Bronchus fibroblast of lung (primary cell): ENCODE measurements around the gene ZNF641. TPM values are rescaled to one million over a fixed set of nuclear protein-coding genes. Genes with fewer than 3 reads are reported as not detected.

ENCODE experiments used
- total RNA-seq: library from RNA; depleted of rRNA; stranded (reverse); fragments of >200 nt; gene quantifications from 2 replicates; pipeline ENCODE4 v1.2.3, GENCODE V29; 2015

Gene ZNF641
- 2.0 and 3.3 TPM in 2 replicates for total RNA-seq

DNA sequence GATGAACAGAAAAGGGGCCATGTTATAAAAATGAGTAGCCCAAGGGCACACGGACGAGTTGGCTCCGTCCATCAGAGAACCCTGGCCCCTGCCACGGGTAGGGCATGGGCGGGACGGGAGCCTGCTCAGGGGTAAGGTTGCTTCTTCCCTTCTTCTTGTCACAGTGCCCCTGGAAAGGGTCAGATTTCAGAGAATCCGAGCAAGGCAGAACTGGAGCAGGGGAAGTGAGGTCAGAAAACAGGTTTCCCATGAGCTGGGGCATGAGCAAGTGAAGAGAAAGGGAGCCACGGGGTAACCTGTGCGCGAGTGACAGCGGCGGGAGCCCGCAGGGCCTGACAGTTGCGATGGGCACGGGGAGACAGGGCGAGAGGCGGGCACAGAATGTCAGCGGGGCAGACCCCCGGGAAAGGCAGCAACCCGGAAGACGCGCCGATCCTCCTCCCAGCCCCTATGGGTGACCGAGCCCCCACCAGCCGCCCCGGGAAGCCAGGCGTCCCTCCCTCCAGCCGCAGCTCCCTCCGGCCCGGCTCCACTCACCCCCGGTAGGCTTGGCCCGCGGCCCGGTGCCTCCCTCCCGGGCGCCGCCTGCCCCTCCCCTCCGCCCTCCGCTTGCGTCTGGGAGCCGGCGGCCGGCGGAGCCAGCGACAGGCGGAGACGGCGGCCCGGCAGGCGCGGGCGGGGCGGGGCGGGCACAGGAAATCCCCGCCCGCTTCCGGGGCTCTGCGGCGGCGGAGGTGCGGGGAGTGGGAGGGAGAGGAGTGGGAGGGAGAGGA lies at the start of gene ZNF641:
ZNF641 (minus strand) TSS at position 671 of the 773 bp plus-strand sequence. CDS start 2,829 bp downstream, outside the sequence.

Other genes starting within 250 kb of the ZNF641 start
- gene SENP1, start 244.8 kb downstream of the ZNF641 start, total RNA-seq = 11.6 and 14.1 TPM in 2 replicates
- 42.5 and 45.6 TPM in 2 replicates for gene PFKM, start 231.6 kb downstream of the ZNF641 start, total RNA-seq
- 14.0 and 14.1 TPM in 2 replicates for gene ASB8, start 193.4 kb downstream of the ZNF641 start, total RNA-seq
- 0.34 and 0.45 TPM in 2 replicates for gene CCDC184, start 167.3 kb downstream of the ZNF641 start, total RNA-seq
- gene OR10AD1, start 147.6 kb downstream of the ZNF641 start, total RNA-seq = not detected in 2 replicates
- gene ANP32D, start 121.6 kb upstream of the ZNF641 start, total RNA-seq = not detected in 2 replicates
- gene C12orf54, start 131.6 kb upstream of the ZNF641 start, total RNA-seq = not detected in 2 replicates
- gene OR8S1, start 174.7 kb upstream of the ZNF641 start, total RNA-seq = not detected in 2 replicates
- not detected in 2 replicates for gene LALBA, start 219.1 kb upstream of the ZNF641 start, total RNA-seq